Fibroblast of peridontal ligament (primary cell): Measurements from ENCODE around the gene MYLK3.

Experiments
- DNase-seq: peaks from one replicate; pipeline ENCODE4 v3.0.0-alpha.2; 2010; ENCODE audit errors: extremely low read depth

The MYLK3 gene

DNA sequence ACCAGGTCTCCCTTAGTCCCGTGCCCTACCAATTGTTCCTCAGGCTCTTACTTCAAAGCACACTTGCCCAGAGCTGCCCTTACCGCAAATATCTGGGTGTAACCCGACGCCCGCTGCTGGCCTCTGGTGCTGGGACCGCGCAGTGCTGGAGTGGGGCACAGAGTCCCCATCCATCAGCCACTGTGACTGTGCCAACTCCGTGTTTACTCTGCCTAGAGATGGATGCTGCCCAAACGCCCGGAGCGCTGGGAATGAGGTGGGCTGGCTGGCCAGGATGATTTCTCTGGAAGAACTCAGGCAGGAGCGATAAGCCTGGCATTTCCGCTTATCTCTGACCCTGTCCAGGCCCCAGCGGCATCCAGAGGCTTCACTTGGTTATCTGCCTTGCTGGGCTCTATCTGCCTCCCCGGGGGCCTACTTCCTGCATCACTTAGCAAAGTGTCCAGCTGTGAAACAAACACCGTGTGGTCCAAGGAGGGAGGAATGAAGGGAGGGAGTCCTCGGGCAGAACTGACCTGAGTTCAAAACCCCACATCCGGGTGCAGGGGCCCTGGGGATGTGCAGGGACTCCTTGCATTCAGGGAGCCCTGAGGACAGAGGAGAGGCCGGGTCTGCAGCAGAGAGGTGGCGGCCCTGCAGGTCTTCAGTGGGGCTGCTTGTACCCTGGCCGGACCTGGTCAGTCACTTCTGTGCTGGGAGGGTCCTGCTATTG, 9.4 kb upstream of the MYLK3 start:
- DNase-seq, result no peak

DNA sequence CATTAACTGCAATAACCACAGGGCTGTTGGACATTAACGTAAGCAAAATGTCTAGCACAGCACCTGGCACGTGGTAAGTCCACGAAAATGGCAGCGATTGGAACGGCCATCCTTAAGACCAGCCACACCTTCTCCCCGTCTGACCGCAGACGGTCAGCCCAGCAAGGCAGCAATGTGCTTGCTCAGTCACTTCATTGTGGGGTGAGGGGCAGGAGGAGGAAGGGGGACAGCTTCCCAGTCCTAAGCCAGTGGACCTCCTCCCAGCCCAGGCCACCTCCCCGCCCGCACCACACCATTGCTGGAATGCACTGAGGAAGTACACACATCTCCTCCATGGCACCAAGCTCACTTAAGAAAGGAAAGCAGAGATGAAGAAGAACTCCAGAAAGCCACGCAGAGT, 8.6 kb upstream of the MYLK3 start:
- DNase-seq, result no peak

DNA sequence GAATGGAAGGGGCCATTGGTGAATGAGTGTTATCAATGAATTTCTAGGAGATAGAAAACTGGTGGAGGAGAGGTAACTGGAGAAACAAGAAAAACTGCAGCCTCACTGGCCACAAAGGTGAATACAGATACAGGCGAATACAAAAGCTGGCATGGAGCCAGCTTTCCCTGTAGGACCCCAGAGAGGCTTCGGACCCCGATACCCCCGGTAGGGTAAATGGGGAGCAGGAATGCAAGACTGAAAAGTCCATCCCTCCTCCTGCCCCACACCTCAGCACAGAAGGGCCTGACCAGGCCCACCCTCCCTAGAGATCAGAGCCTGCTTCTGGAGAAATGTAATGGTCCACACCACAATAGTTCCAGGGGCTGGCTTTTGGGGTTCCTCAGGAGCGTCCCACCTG, 4.9 kb upstream of the MYLK3 start:
- no peak for DNase-seq

DNA sequence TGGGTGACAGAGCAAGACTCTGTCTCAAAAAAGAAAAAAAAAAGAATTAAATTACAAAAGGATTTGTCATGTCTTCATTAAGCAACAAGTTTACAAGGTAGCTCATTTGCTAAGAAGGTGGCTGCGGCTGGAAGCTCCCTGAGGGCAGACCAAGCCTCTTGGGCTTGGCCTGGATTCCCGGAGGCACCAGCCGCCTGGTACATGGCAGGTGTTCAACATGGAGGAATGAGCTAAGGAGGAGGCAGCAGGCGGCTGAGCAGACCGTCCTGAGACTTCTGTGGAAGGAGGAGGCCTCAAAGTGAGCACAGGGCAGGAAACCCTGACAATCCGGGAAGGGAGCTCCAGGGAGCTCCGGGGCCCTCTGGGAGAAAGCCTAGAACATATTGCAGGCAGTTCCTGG, 3.2 kb upstream of the MYLK3 start:
- DNase-seq, result no peak

DNA sequence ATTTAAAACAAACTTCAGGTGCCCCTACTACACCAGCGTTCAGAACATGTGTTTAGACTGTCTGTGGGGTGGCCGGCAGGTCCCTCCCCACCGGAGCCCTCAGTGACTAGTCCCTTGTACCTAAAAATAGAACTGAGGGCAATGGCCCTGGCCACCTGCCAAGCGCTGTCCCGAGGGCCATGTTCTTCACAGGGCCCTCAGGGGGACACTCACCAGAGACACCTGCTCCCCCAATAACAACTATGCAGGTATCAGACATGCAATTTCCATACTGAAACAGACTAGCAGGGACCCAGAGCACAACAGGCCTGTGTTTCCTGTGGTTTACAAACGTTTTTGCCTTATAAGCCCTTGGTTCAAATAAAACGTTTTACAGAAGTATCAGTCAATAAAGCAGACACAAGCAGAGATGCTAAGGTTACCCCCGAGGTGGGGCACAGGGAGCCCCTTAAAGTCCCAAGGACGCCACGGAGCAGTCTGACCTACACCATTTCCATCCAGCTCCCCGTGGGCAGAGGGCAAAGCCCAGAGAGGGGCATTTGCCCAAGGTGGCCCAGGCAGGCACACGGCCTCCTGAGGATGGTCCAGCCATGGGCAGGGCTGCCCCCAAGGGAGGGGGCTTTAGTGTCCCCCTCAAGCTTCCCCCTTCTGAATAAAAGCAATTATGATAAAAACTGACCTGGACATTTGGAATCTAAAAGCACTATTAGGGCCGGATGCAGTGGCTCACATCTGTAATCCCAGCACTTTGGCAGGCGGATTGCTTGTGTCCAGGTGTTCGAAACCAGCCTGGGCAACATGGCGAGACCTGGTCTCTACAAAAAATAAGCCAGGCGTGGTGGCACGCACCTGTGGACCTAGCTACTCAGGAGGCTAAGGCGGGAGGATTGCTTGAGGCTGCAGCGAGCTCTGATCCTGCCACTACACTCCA, 896 bp upstream of the MYLK3 start:
- no peak for DNase-seq

DNA sequence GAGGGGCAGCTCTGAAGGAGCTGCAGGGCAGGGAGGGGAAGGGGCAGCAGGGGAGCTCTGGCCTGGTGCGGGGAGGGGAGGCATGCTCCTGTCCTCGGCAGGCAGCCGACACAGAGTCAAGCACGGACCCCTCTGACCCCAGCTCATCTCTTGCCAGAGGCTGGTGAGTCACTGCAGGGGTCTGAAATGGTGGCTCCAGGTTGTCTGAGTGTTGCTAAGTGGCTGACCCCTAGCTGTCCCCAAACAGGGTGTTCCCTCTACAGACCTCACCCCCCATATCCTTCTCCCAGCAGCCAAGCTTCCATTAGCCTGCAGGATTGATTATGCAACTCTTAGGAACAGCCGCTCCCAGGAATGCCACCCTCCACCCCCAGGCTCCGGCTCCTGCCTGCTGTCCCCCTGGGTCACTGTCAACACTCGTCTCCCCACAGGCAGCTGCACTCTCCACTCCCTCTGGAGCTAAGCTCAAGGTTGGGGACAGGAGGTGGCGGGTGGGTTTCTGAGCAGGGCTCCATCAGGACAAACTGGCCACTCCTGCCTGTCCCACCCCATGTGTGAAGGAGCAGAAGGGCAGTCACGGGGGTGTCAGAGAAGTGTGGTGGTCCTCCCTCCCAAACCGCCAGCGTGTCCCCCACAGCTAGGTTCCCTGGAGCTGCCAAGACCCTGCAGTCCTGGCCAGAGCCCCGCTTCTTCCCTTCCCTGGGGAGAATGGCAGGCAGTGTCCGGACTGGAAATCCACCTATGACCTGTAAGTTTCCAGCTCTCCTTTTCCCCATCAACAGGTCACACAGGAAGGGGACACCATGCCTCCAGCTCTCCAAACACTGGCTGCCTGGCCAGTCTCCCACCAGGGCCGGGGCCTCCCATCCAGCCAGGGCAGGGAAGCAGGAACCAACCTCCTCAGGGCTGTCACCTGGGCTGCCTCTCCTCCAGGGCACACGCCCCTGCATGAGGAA, 1.0 kb downstream of the MYLK3 start:
- no peak for DNase-seq

DNA sequence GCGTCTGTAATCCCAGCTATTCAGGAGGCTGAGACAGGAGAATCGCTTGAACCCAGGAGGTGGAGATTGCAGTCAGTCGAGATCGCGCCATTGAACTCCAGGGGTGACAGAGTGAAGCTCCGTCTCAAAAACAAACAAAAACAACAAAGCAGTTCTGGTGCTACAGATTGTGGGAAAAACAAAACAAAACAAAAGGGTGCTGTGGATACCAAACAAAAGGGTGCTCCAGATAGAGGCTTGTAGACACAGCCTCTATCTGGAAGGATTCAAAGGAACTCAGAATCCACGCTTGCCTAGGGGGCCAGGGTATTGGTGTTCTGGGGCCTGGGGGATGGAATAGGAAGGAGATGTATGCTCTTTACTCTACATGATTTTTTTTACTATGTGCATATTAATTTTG, 2.5 kb downstream of the MYLK3 start:
- DNase-seq, result no peak

DNA sequence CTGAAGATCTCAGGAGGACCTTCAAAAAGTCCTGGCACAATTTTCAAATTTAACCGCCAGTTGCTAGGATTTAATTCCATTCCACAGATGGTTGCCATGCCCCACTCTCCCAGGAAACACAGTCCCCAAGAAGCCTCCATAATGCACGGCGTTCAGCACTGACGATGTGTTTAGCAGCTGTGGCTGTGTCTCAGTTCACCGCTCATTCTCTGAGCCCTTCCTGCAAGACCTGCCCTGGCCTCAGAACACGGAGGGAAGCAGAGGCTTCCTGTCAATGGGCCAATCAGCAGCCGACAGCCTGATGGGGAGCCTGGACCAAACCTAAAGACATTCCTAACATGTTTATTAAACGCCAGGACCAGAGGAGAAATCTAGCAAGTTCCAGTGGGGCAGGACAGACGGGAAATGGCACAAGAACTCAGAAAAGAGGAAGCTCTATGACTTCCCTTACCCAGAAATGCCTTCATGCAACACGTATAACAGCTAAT, 4.9 kb downstream of the MYLK3 start:
- DNase-seq, result no peak

DNA sequence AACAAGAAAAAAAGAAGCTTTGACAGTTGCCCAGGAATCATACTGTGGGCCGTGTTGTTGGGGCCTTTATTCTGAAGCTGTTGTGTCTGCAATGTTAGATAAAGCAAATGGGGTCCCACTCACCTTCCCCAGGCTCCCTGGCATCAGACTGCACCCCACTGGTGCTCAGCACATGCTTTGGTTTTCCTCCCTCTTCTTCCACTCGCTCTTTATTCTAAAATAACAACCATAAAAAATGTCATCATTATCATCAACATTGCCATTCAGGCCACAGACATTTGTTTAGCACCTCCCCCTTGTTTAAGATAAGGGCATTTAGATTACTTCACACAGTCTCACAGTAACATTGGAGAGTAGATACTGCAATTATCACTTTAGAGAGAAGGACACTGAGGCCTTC, 8.2 kb downstream of the MYLK3 start:
- DNase-seq, result no peak

DNA sequence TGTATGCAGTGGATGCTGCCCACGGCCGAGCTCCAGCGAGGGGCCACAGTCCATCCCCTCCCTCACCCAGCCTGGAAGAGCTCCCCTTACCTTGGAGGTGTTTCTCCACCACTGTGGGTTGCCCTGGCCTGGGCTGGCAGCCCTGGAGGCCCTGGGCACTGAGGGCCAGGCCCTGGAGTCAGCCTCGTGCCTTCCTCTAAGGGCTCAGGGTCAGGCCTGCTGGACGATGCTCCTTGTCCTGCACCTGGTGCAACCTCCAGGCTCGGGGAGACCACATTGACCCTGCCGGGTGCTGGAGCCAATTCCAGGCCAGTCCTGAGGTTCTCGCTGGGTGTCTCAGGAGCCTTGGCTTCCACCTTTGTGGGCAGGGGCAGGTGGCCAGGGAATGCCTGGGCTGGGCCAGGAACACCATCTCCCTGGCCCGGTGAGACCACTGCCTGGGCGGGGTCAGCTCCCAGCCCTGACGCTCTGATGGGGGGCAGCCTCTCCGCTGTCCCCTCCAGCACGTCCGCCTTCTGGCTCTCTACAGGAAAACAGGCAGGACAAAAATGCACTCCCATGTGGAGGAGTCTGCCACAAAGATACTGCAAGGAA, 10.4 kb downstream of the MYLK3 start:
- DNase-seq, result no peak

DNA sequence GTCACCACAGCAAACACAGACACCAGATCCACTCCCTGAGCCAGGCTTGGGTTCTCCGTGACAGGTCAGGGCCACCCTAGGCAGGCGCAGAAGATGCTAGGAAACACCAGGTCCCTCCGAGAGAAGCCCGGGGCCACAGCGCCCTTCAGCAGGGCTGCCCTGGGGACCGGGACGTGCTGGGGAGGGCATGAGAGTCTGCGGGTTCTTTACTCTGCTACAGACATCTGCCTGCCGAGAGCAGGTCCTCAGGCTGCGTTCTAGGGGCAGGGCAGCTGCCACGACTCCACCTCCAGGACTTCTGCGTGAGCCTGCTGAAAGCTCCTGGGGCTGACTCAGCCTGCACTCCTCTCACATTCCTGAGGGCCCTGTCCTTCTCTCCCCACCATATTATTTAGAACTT, 11.4 kb downstream of the MYLK3 start:
- no peak for DNase-seq

DNA sequence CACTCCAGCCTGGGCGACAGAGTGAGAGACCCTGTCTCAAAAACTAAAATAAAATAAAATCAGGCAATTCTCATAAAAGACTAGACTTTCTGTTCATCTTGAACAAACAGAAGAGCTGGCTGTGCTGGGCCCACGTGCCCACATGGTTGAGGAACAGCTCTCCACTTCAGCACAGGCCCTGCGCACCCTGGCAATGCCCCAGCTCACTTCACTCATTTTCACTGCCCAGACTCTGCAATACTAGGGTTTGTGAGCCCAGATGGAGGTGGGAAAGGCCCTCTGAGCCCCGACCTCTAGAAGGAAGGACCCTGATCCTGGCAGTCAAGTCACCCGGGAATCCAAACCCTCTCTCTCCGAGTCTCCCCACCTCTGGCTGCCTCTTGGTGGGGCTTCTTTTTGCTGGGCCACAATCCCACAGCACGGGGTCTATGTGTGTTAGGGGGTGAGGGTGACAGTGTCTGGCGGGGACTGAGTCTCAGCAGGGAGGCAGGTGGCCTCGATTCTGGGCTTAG, 14.8 kb downstream of the MYLK3 start:
- no peak for DNase-seq

DNA sequence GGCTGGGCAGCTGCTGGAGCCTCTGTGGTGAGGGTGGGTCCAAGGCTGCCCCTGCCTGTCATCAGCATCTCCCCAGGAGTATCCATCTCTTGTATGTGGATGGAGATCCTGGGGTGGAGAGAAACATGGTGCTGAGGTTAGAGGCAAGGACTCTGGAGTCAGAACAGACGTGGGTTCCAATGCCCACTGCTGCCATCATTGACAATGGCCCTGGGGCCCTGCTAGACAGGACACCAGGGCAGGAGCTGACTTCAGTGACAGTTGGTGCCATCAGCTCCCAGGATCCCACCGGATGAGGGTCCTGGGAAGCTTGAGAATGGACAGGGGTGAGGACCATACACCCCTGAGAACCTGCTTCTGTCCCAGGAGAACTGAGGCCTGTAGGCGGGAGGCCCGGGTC, 15.6 kb downstream of the MYLK3 start:
- DNase-seq, result no peak

DNA sequence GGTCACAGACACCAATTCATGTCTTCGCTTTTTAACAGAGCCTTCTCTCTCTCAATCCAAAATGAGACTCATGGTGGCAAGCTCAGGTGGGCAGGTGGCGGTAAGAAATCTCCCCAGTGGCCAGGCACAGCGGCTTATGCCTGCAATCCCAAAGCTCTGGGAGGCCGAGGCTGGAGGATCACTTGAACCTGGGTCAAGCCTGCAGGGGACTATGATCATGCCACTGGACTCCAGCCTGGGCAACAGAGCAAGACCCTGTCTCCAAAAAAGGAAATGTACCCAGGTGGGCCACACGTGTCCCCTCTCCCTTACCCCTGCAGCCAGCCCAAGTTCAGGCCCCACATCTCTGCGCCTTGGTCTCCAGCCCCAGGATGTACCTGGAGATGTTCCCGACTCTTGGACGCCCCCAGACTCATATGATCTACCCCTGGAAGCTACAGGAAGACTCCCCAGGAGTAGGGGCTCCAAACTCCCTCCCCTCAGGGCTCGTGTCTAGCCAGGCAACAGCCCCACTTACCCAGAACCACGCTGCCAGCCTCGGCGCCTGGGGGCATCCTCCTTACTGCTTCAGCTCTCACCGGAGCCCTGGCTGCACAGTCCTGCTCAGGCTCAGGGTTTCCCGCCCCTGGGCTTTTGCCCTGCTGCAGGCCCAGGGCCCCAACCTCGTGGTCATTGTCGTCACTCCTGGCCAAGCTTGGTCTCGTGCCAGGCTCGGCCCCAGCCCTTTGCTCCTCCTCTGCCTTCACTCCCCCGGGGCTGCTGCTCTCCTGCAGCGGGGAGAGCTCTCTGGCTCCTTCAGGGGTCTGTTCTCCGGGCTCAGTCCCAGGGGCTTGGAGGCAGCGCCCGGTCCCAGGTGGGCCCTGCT, 16.2 kb downstream of the MYLK3 start:
- no peak for DNase-seq

DNA sequence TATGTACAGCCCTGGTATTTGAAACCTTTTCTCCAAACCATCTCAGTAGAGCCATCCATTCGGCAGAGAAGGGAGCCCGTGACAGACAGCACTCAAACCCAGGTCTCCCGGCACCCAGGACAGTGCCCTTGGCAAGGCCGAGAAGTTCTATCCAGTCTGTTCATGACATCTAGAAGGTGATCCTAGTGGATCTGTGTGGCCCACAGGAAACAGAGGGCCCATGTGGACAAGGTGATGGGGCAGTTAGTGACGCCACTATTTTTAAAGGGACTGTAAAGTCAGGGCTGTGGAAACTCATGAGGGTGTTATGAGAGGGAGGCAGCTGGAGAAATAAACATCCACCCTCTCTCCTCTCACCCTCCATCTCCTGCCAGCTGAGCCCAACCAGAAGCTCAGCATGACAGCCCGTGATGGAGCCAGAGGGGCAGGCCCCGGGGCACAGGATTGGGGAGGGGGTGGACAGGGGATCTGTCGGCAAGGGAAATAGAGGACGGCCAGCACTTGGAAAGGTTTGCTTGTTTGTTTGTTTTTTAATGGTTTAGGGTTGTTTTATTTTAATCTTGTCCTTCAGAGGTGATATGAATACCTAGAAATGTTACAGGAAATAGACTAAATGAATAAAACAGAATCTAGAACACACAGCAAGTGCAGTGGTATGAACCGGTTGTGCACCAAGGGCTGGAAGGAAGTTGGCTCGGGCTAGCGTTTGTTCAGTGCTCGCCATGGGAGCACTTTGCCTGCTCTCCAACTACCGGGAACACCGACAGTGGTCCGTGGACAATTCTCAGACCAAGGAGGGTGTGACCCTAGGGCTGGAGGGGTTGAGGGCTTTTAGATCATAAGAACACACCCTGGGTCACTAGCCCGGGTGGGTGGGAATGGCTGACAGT, 17.1 kb downstream of the MYLK3 start:
- DNase-seq, result no peak

DNA sequence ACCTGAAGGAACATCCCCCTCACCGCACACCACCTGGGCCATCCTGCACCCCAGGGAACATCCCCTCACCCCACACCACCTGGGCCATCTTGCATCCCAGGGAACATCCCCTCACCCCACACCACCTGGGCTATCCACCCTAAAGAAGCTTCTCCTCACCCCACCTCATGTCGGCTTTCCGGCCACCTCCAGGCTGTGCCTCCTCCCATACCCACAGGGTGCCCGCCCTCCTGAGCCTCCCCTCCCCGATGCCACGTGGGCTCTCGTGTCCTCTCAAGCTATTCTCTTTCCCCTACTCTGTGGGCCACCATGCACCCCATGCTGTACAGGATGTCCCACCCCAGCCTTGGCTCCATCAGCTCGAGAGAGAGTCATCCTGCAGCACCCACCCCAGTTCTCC, 18.0 kb downstream of the MYLK3 start:
- DNase-seq, result no peak

DNA sequence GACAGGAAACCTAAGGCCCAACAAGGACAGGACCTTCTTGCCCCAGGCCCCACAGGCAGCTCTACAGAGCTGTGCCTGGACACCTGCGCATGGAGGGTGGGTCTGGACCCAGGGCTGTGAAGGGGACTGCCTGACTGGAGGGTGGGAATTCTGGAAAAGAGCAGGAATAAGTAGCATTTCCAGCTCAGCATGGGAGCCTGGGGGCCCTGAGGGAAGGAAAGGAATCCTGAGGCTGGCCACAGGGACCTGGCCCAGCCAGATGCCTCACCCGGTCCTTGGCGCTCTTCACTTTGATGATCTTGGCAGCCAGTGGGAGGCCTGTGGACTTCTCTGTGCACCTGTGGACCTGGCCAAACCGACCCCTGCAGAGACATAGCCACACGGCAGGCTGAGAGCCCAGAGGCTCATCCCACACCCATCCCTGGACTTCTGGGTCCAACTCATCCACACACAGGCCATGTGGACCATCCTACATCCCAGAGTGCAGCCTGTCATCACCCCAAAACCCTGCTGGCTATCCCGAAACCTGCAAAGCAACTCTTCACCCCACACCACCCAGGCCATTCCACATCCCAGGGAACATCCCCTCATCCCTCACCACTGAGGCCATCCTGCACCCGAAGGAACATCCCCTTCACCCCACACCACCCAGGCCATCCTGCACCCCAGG, 18.7 kb downstream of the MYLK3 start:
- no peak for DNase-seq

DNA sequence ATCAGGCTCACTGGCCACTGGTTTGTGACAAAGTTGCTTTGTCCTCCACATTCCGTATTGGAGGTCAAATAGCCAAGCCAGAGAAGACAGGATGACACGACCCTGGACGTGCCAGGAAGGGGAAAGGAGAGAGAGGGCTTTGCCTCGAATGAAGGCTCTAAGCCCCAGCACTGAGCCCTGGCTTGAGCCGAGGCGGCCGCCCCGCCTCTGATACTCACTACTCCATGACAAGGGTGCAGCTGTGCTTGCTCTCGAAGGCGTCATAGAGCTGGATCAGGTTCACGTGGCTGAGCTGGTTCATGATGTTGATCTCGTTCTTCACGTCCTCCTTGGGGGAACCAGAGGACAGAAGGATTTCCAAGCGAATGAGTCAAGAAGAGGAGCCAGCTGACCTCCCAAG, 19.3 kb downstream of the MYLK3 start:
- no peak for DNase-seq

DNA sequence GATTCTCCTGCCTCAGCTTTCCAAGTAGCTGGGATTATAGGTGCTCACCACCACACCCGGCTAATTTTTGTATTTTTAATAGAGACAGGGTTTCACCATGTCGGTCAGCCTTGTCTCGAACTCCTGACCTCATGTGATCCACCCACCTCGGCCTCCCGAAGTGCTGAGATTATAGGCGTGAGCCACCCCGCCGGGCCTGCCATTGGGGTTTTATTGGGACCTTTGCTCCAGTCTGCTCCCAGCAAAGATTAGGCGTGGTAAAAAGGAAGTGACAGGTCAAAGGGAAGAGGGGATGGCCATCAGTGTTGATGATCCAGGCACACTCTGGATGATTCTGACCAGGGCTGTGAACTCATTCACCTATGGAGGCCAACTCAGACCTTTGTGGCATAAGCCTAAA, 20.5 kb downstream of the MYLK3 start:
- no peak for DNase-seq
